NCI-H82 treated with DMSO at 0.1 percent for 48 hours (cell line): Measurements from ENCODE around the gene ANKRD30BL.
A peak's percentile ranks its signal among the peaks of the same experiment; 100 is the strongest.
"Not testable (repeated sequence)": the region's sequence is repeated elsewhere in the genome, so short reads cannot be mapped to it uniquely, and the experiment has no call there.

Experiments
- DNase-seq: peaks from one replicate; lab custom pipeline; 2025; ENCODE audit not compliant: unreplicated experiment; lab: John Stamatoyannopoulos, UW

Gene ANKRD30BL, protein sequence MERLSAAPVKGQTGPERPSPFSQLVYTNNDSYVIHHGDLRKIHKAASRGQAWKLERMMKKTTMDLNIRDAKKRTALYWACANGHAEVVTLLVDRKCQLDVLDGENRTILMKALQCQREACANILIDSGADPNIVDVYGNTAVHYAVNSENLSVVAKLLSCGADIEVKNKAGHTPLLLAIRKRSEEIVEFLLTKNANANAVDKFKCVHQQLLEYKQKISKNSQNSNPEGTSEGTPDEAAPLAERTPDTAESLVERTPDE

DNA sequence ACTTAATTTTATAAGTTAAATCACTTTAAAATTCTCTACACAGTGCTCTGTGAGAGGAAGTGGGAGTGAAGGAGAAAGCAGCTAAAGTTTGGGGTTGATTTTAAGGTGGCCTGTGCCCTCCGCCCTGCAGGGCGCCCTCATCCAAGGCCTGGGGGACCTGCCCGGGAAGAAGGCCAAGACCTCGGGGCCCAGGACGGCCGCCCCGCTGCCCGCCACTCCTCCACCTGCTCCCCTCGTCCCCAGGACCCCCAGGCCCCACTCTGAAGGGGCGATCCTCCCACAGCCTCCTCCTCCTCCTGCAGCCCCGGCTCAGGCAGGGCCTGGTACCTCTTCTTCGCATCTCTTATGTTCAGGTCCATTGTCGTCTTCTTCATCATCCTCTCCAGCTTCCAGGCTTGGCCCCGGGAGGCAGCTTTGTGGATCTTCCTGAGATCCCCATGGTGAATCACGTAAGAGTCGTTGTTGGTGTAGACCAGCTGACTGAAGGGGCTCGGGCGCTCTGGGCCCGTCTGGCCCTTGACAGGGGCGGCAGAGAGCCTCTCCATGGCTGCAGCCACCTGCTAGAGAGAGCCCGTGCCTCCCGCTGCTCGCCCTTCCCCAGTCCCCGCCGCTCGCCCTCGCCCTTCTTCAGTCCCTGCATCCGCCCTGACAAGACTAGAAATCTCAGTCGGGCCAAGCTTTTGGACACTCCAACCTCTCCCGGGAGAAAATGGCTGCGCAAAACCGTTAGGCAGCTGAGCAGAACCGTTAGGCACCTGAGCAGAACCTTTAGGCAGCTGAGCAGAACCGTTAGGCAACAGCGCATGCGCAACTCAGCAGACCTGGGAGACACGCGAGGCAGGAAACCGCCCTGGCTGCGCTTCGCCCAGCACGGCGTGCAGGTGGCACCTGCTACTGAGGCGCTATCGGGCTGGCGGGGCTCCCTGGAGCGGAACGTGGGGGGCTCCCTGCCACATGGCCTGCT, at the start of gene ANKRD30BL:
Gene ANKRD30BL (minus strand): TSS at position 792 of the 964 bp plus-strand sequence. CDS start 247 bp downstream, at position 545.
- not testable (repeated sequence) for DNase-seq

- DNase-seq, result not testable (repeated sequence)
These were observed 41.1 kb upstream of the ANKRD30BL start for GRCh38 chr2:132202866-132203265.

- DNase-seq, result not testable (repeated sequence)
These were observed 31.1 kb upstream of the ANKRD30BL start for GRCh38 chr2:132192854-132193253.

DNA sequence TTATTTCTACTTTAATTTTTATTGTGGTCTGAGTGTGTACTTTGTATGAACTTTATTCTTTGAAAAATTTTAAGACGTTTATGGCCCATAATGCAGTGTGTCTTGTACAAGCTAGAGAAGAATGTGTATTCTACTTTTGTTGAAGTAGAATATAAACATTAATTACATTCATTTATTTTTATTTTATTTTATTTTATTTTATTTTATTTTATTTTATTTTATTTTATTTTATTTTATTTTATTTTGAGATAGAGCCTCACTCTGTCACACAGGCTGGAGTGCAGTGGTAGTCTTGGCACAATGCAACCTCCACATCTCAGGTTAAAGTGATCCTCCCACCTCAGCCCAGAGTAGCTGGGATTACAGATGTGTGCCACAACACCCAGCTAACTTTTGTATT, 5.3 kb upstream of the ANKRD30BL start:
- not testable (repeated sequence) for DNase-seq

GRCh38 chr2:132162125-132162660, 441 bp upstream of the ANKRD30BL start:
- DNase-seq, result not testable (repeated sequence)

DNA sequence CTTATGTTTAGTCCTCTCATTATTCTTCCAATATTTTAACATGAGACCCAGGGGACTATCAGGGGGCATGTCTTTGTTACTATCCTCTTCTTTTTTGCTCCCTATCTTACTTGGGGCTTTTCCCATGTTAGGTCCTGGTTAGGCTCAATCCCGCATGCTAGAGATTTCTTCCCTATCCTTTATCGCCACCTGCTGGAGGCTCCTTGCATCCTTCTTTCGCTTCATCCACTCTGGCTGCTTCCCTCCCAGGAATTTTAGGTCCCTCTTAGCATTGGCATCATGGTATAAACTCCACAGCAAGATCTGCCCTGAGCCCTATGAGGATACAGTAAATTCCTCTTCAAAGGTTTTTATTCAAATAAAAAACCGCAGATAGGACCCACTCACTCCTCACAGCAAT, 15.0 kb downstream of the ANKRD30BL start:
- DNase-seq, result peak; percentile 8
